GM21390 (cell line): Measurements from ENCODE around the gene COQ5.
"Not testable (repeated sequence)": the region's sequence is repeated elsewhere in the genome, so short reads cannot be mapped to it uniquely, and the experiment has no call there.

Source experiments
- ATAC-seq: cut with Tn5 transposase; IDR thresholded peaks from one replicate; pipeline ENCODE4 v1.9.1; 2021; ENCODE audit not compliant: unreplicated experiment

COQ5 gene

GRCh38 chr12:120528861-120529525 is at the start of gene COQ5:
Gene COQ5 (minus strand): TSS chr12:120529158. CDS start chr12:120529141, 17 bp downstream.
- ATAC-seq: peak; percentile 80

- no peak for ATAC-seq
These were observed 45.1 kb upstream of the COQ5 start for GRCh38 chr12:120574106-120574505.

GRCh38 chr12:120573560-120573959 is 44.6 kb upstream of the COQ5 start:
- no peak for ATAC-seq

- ATAC-seq: no peak
These were observed 42.3 kb upstream of the COQ5 start for GRCh38 chr12:120571299-120571698.

GRCh38 chr12:120563495-120563894 is 34.5 kb upstream of the COQ5 start:
- no peak for ATAC-seq

- ATAC-seq: no peak
These were observed 33.9 kb upstream of the COQ5 start for GRCh38 chr12:120562906-120563305.

- no peak for ATAC-seq
These were observed 28.6 kb upstream of the COQ5 start for GRCh38 chr12:120557589-120557988.

- ATAC-seq: no peak
These were observed 25.7 kb upstream of the COQ5 start for GRCh38 chr12:120554678-120555077.

- ATAC-seq: no peak
These were observed 17.1 kb upstream of the COQ5 start for GRCh38 chr12:120546050-120546386.

GRCh38 chr12:120544691-120545090 is 15.7 kb upstream of the COQ5 start:
- no peak for ATAC-seq

GRCh38 chr12:120542166-120542565 is 13.2 kb upstream of the COQ5 start:
- ATAC-seq: no peak

GRCh38 chr12:120540445-120540844 is 11.5 kb upstream of the COQ5 start:
- no peak for ATAC-seq

GRCh38 chr12:120539303-120539702 is 10.3 kb upstream of the COQ5 start:
- ATAC-seq: no peak

GRCh38 chr12:120538281-120539156 is 9.6 kb upstream of the COQ5 start:
- no peak for ATAC-seq

GRCh38 chr12:120537856-120538220 is 8.9 kb upstream of the COQ5 start:
- no peak for ATAC-seq

GRCh38 chr12:120536064-120536791 is 7.3 kb upstream of the COQ5 start:
- no peak for ATAC-seq

- ATAC-seq: peak; percentile 29
These were observed 6.0 kb upstream of the COQ5 start for GRCh38 chr12:120534703-120535655.

GRCh38 chr12:120534203-120534702 is 5.3 kb upstream of the COQ5 start, which contains the start of gene RNF10:
Gene RNF10 (plus strand): TSS chr12:120534356. CDS start chr12:120534812, 456 bp downstream.
- peak; percentile 54 for ATAC-seq

GRCh38 chr12:120532701-120533238 is 3.8 kb upstream of the COQ5 start:
- no peak for ATAC-seq

- ATAC-seq: not testable (repeated sequence)
These were observed 1.4 kb upstream of the COQ5 start for GRCh38 chr12:120530418-120530761.
